A549 treated with ZK216348 at 1 μM for 4 hours (cell line): Measurements from ENCODE around the gene FUS. TPM values are rescaled to one million over a fixed set of nuclear protein-coding genes. Genes with fewer than 3 reads are reported as not detected.

ENCODE experiments used
- total RNA-seq: library from RNA; stranded (reverse); fragments of 200-300 nt; extraction: Qiagen RNA extraction; gene quantifications from 5 replicates; pipeline ENCODE4 v1.2.3, GENCODE V29; 2022; ENCODE audit warnings: low read depth

The FUS gene
- 500 to 693 TPM (median 524 TPM) in 5 replicates for total RNA-seq

GRCh38 chr16:31179747-31180459 is at the start of gene FUS:
Gene FUS (plus strand): TSS chr16:31180139. CDS start chr16:31180215, 76 bp downstream.

GRCh38 chr16:31135535-31136286 is 44.2 kb upstream of the FUS start, which contains the start of gene PRSS8:
Gene PRSS8 (minus strand): TSS chr16:31135727. CDS start chr16:31135498, 229 bp downstream.

GRCh38 chr16:31149894-31150890 is 29.7 kb upstream of the FUS start, which contains the start of gene PRSS36:
Gene PRSS36 (minus strand): TSS chr16:31150066. CDS start chr16:31150035, 31 bp downstream.

GRCh38 chr16:31202414-31203375 is 22.8 kb downstream of the FUS start, which contains the start of gene PYCARD:
Gene PYCARD (minus strand): TSS chr16:31202760. CDS start chr16:31202690, 70 bp downstream.

GRCh38 chr16:31213877-31214707 is 34.2 kb downstream of the FUS start, which contains the start of gene TRIM72:
Gene TRIM72 (plus strand): TSS chr16:31214119. CDS start chr16:31214739, 620 bp downstream.

GRCh38 chr16:31216422-31217135 is 36.6 kb downstream of the FUS start, which contains the start of gene PYDC1:
Gene PYDC1 (minus strand): TSS chr16:31217135. CDS start chr16:31217028, 107 bp downstream.

Other genes starting within 250 kb of the FUS start
- 8.1 to 18.1 TPM (median 12.5 TPM) in 5 replicates for gene ORAI3, start 231.1 kb upstream of the FUS start, total RNA-seq
- 12.6 to 22.9 TPM (median 21.6 TPM) in 5 replicates for gene SETD1A, start 222.4 kb upstream of the FUS start, total RNA-seq
- gene HSD3B7, start 194.9 kb upstream of the FUS start, total RNA-seq: 9.5 to 18.2 TPM (median 13.8 TPM) in 5 replicates
- gene STX1B, start 169.5 kb upstream of the FUS start, total RNA-seq: 1.6 to 2.9 TPM (median 1.8 TPM) in 5 replicates
- gene STX4, start 146.6 kb upstream of the FUS start, total RNA-seq: 48.5 to 73.3 TPM (median 68.5 TPM) in 5 replicates
- 7.2 to 21.8 TPM (median 16.1 TPM) in 5 replicates for gene ZNF668, start 105.9 kb upstream of the FUS start, total RNA-seq
- 5.1 to 13.5 TPM (median 11.6 TPM) in 5 replicates for gene ZNF646, start 105.7 kb upstream of the FUS start, total RNA-seq
- 0.59 to 2.0 TPM (median 1.3 TPM) in 5 replicates for gene PRSS53, start 91.2 kb upstream of the FUS start, total RNA-seq
- gene VKORC1, start 85.3 kb upstream of the FUS start, total RNA-seq: 86.0 to 147 TPM (median 138 TPM) in 5 replicates
- 31.9 to 56.2 TPM (median 47.4 TPM) in 5 replicates for gene BCKDK, start 71.8 kb upstream of the FUS start, total RNA-seq
- gene KAT8, start 62.5 kb upstream of the FUS start, total RNA-seq: 32.5 to 46.4 TPM (median 43.1 TPM) in 5 replicates
- gene PRSS8, start 44.4 kb upstream of the FUS start, total RNA-seq: 0.80 to 1.2 TPM (median 0.91 TPM) in 5 replicates
- 0.83 to 2.0 TPM (median 0.93 TPM) in 5 replicates for gene PRSS36, start 30.1 kb upstream of the FUS start, total RNA-seq
- gene PYCARD, start 22.6 kb downstream of the FUS start, total RNA-seq: 22.6 to 44.7 TPM (median 37.8 TPM) in 5 replicates
- 0.06 to 0.12 TPM (median 0.09 TPM) in 3 of 5 replicates, not detected in the others for gene TRIM72, start 34.0 kb downstream of the FUS start, total RNA-seq
- not detected in 5 replicates for gene PYDC1, start 37.0 kb downstream of the FUS start, total RNA-seq
- gene ITGAM, start 79.8 kb downstream of the FUS start, total RNA-seq: 0.92 to 3.6 TPM (median 1.8 TPM) in 5 replicates
- gene ITGAX, start 175.0 kb downstream of the FUS start, total RNA-seq: 0.89 to 1.9 TPM (median 1.2 TPM) in 5 replicates
- gene ITGAD, start 213.2 kb downstream of the FUS start, total RNA-seq: 0.04 TPM in 1 of 5 replicates, not detected in the others
- not detected in 5 replicates for gene COX6A2, start 248.2 kb downstream of the FUS start, total RNA-seq